Fibroblast of peridontal ligament (primary cell): ENCODE measurements around the gene MEF2C.

ENCODE experiments used
- DNase-seq: peaks from one replicate; pipeline ENCODE4 v3.0.0-alpha.2; 2010; ENCODE audit errors: extremely low read depth

The MEF2C gene

GRCh38 chr5:88674356-88675167 lies 208.4 kb downstream of the MEF2C start:
- no peak for DNase-seq

- no peak for DNase-seq
Observed at GRCh38 chr5:88673253-88674105, 209.5 kb downstream of the MEF2C start.

GRCh38 chr5:88672644-88673252 lies 210.2 kb downstream of the MEF2C start:
- no peak for DNase-seq

- DNase-seq, result no peak
Observed at GRCh38 chr5:88671505-88672499, 211.2 kb downstream of the MEF2C start.

GRCh38 chr5:88671106-88671504 lies 211.9 kb downstream of the MEF2C start:
- DNase-seq, result no peak

GRCh38 chr5:88670461-88670860 lies 212.5 kb downstream of the MEF2C start:
- no peak for DNase-seq

- no peak for DNase-seq
Observed at GRCh38 chr5:88669371-88670050, 213.5 kb downstream of the MEF2C start.

- DNase-seq, result no peak
Observed at GRCh38 chr5:88667496-88668201, 215.3 kb downstream of the MEF2C start.
